ENCODE data around the gene MARCHF10.

MARCHF10 gene

GRCh38 chr17:62718429-62718828 lies 89.7 kb downstream of the MARCHF10 start:
- Histone ChIP-seq H3K4me1 (ENCODE audit: control insufficient read depth, insufficient read depth, low read length) (0 out of 2 replicates have a peak, but pooled peaks cover 2% of the 10 kb centered on the region), H3K4me3 (ENCODE audit: low read length) (no peak overlapping the region), H3K9me3 (ENCODE audit: control insufficient read depth, insufficient read depth, low read length) (no peaks in the 10 kb centered on the region), H3K27me3 (ENCODE audit: control insufficient read depth, insufficient read depth, low read length) (no peaks in the 10 kb centered on the region), H3K27ac (ENCODE audit: low read length) (no peak overlapping the region), H3K36me3 (ENCODE audit: control insufficient read depth, insufficient read depth, low read length) (no peaks in the 10 kb centered on the region)
- DNase-seq (ENCODE audit: low read depth, low spot score) = no peak
- WGBS (ENCODE audit: insufficient coverage, insufficient read length) = no CpG with 5 or more reads among the region's 11 CpGs

- Histone ChIP-seq H3K9me3 (ENCODE audit: control insufficient read depth, insufficient read depth, low read length) (no peaks in the 10 kb centered on the region), H3K4me1 (ENCODE audit: control insufficient read depth, insufficient read depth, low read length) (0 out of 2 replicates have a peak, but pooled peaks cover 2% of the 10 kb centered on the region), H3K27ac (ENCODE audit: low read length) (no peak overlapping the region), H3K36me3 (ENCODE audit: control insufficient read depth, insufficient read depth, low read length) (no peaks in the 10 kb centered on the region), H3K4me3 (ENCODE audit: low read length) (no peak overlapping the region), H3K27me3 (ENCODE audit: control insufficient read depth, insufficient read depth, low read length) (no peaks in the 10 kb centered on the region)
- no CpG with 5 or more reads among the region's 8 CpGs for WGBS (ENCODE audit: insufficient coverage, insufficient read length)
- no peak for DNase-seq (ENCODE audit: low read depth, low spot score)
These were observed 90.2 kb downstream of the MARCHF10 start for GRCh38 chr17:62717889-62718288.

- Histone ChIP-seq H3K27ac (ENCODE audit: low read length) (no peak overlapping the region), H3K27me3 (ENCODE audit: control insufficient read depth, insufficient read depth, low read length) (no peaks in the 10 kb centered on the region), H3K9me3 (ENCODE audit: control insufficient read depth, insufficient read depth, low read length) (no peaks in the 10 kb centered on the region), H3K4me3 (ENCODE audit: low read length) (no peak overlapping the region), H3K4me1 (ENCODE audit: control insufficient read depth, insufficient read depth, low read length) (0 out of 2 replicates have a peak, but pooled peaks cover 2% of the 10 kb centered on the region), H3K36me3 (ENCODE audit: control insufficient read depth, insufficient read depth, low read length) (no peaks in the 10 kb centered on the region)
- WGBS (ENCODE audit: insufficient coverage, insufficient read length) = no CpG with 5 or more reads among the region's 6 CpGs
- DNase-seq (ENCODE audit: low read depth, low spot score) = no peak
These were observed 90.6 kb downstream of the MARCHF10 start for GRCh38 chr17:62717589-62717855.

- WGBS (ENCODE audit: insufficient coverage, insufficient read length) = no CpG with 5 or more reads among the region's 23 CpGs
- Histone ChIP-seq H3K27ac (ENCODE audit: low read length) (no peak overlapping the region), H3K4me1 (ENCODE audit: control insufficient read depth, insufficient read depth, low read length) (0 out of 2 replicates have a peak, but pooled peaks cover 2% of the 10 kb centered on the region), H3K27me3 (ENCODE audit: control insufficient read depth, insufficient read depth, low read length) (no peaks in the 10 kb centered on the region), H3K9me3 (ENCODE audit: control insufficient read depth, insufficient read depth, low read length) (no peaks in the 10 kb centered on the region), H3K4me3 (ENCODE audit: low read length) (no peak overlapping the region), H3K36me3 (ENCODE audit: control insufficient read depth, insufficient read depth, low read length) (no peaks in the 10 kb centered on the region)
- DNase-seq (ENCODE audit: low read depth, low spot score) = no peak
These were observed 91.1 kb downstream of the MARCHF10 start for GRCh38 chr17:62716834-62717588.

- DNase-seq (ENCODE audit: low read depth, low spot score) = no peak
- H3K36me3 ChIP-seq (ENCODE audit: control insufficient read depth, insufficient read depth, low read length) = no peaks in the 10 kb centered on the region
- H3K27ac ChIP-seq (ENCODE audit: low read length) = no peak overlapping the region
- H3K9me3 ChIP-seq (ENCODE audit: control insufficient read depth, insufficient read depth, low read length) = no peaks in the 10 kb centered on the region
- H3K4me3 ChIP-seq (ENCODE audit: low read length) = no peak overlapping the region
- H3K27me3 ChIP-seq (ENCODE audit: control insufficient read depth, insufficient read depth, low read length) = no peaks in the 10 kb centered on the region
- no CpG with 5 or more reads among the region's 18 CpGs for WGBS (ENCODE audit: insufficient coverage, insufficient read length)
- H3K4me1 ChIP-seq (ENCODE audit: control insufficient read depth, insufficient read depth, low read length) = 0 out of 2 replicates have a peak, but pooled peaks cover 2% of the 10 kb centered on the region
These were observed 92.2 kb downstream of the MARCHF10 start for GRCh38 chr17:62715882-62716390.

GRCh38 chr17:62714016-62714777 lies 93.9 kb downstream of the MARCHF10 start:
- Histone ChIP-seq H3K9me3 (ENCODE audit: control insufficient read depth, insufficient read depth, low read length) (no peaks in the 10 kb centered on the region), H3K4me3 (ENCODE audit: low read length) (no peak overlapping the region), H3K27me3 (ENCODE audit: control insufficient read depth, insufficient read depth, low read length) (no peaks in the 10 kb centered on the region), H3K4me1 (ENCODE audit: control insufficient read depth, insufficient read depth, low read length) (0 out of 2 replicates have a peak, but pooled peaks cover 2% of the 10 kb centered on the region), H3K27ac (ENCODE audit: low read length) (no peak overlapping the region), H3K36me3 (ENCODE audit: control insufficient read depth, insufficient read depth, low read length) (no peaks in the 10 kb centered on the region)
- no CpG with 5 or more reads among the region's 8 CpGs for WGBS (ENCODE audit: insufficient coverage, insufficient read length)
- no peak for DNase-seq (ENCODE audit: low read depth, low spot score)

- no peaks in the 10 kb centered on the region for H3K27me3 ChIP-seq (ENCODE audit: control insufficient read depth, insufficient read depth, low read length)
- 0 out of 2 replicates have a peak, but pooled peaks cover 2% of the 10 kb centered on the region for H3K4me1 ChIP-seq (ENCODE audit: control insufficient read depth, insufficient read depth, low read length)
- DNase-seq (ENCODE audit: low read depth, low spot score) = no peak
- H3K9me3 ChIP-seq (ENCODE audit: control insufficient read depth, insufficient read depth, low read length) = no peaks in the 10 kb centered on the region
- no peaks in the 10 kb centered on the region for H3K36me3 ChIP-seq (ENCODE audit: control insufficient read depth, insufficient read depth, low read length)
- no peak overlapping the region for H3K4me3 ChIP-seq (ENCODE audit: low read length)
- no peak overlapping the region for H3K27ac ChIP-seq (ENCODE audit: low read length)
- no CpG with 5 or more reads among the region's 17 CpGs for WGBS (ENCODE audit: insufficient coverage, insufficient read length)
These were observed 94.8 kb downstream of the MARCHF10 start for GRCh38 chr17:62713086-62713881.

GRCh38 chr17:62712171-62712581 lies 95.9 kb downstream of the MARCHF10 start:
- H3K9me3 ChIP-seq (ENCODE audit: control insufficient read depth, insufficient read depth, low read length) = no peaks in the 10 kb centered on the region
- H3K4me3 ChIP-seq (ENCODE audit: low read length) = no peak overlapping the region
- H3K27me3 ChIP-seq (ENCODE audit: control insufficient read depth, insufficient read depth, low read length) = no peaks in the 10 kb centered on the region
- H3K36me3 ChIP-seq (ENCODE audit: control insufficient read depth, insufficient read depth, low read length) = no peaks in the 10 kb centered on the region
- DNase-seq (ENCODE audit: low read depth, low spot score) = no peak
- 0 out of 2 replicates have a peak, but pooled peaks cover 2% of the 10 kb centered on the region for H3K4me1 ChIP-seq (ENCODE audit: control insufficient read depth, insufficient read depth, low read length)
- no peak overlapping the region for H3K27ac ChIP-seq (ENCODE audit: low read length)
- WGBS (ENCODE audit: insufficient coverage, insufficient read length) = no CpG with 5 or more reads among the region's 8 CpGs

- DNase-seq (ENCODE audit: low read depth, low spot score) = no peak
- Histone ChIP-seq H3K4me1 (ENCODE audit: control insufficient read depth, insufficient read depth, low read length) (peaks cover 4% of the 10 kb centered on the region; the same call in 1 of the 2 replicates), H3K36me3 (ENCODE audit: control insufficient read depth, insufficient read depth, low read length) (no peaks in the 10 kb centered on the region), H3K27ac (ENCODE audit: low read length) (no peak overlapping the region), H3K4me3 (ENCODE audit: low read length) (no peak overlapping the region), H3K27me3 (ENCODE audit: control insufficient read depth, insufficient read depth, low read length) (no peaks in the 10 kb centered on the region), H3K9me3 (ENCODE audit: control insufficient read depth, insufficient read depth, low read length) (no peaks in the 10 kb centered on the region)
- no CpG with 5 or more reads among the region's 2 CpGs for WGBS (ENCODE audit: insufficient coverage, insufficient read length)
These were observed 99.5 kb downstream of the MARCHF10 start for GRCh38 chr17:62708587-62708986.

GRCh38 chr17:62707425-62707739 lies 100.7 kb downstream of the MARCHF10 start:
- no CpG with 5 or more reads among the region's 9 CpGs for WGBS (ENCODE audit: insufficient coverage, insufficient read length)
- H3K36me3 ChIP-seq (ENCODE audit: control insufficient read depth, insufficient read depth, low read length) = no peaks in the 10 kb centered on the region
- no peaks in the 10 kb centered on the region for H3K9me3 ChIP-seq (ENCODE audit: control insufficient read depth, insufficient read depth, low read length)
- H3K4me3 ChIP-seq (ENCODE audit: low read length) = no peak overlapping the region
- no peaks in the 10 kb centered on the region for H3K27me3 ChIP-seq (ENCODE audit: control insufficient read depth, insufficient read depth, low read length)
- no peak for DNase-seq (ENCODE audit: low read depth, low spot score)
- no peak overlapping the region for H3K27ac ChIP-seq (ENCODE audit: low read length)
- peaks cover 8% of the 10 kb centered on the region for H3K4me1 ChIP-seq (ENCODE audit: control insufficient read depth, insufficient read depth, low read length)

All from iPS DF 6.9 (cell line).